Activated gamma-delta T cell treated with Interleukin-2 at 50 U/mL for 16 hours (primary cell): ENCODE data around the gene PGPEP1.
A peak's percentile ranks its signal among the peaks of the same experiment; 100 is the strongest.
"Not testable (repeated sequence)": the region's sequence is repeated elsewhere in the genome, so short reads cannot be mapped to it uniquely, and the experiment has no call there.

Source experiments
- DNase-seq: peaks from one replicate; pipeline ENCODE4 v3.0.0-alpha.2; 2020

PGPEP1 gene

GRCh38 chr19:18336121-18336520 lies 4.3 kb upstream of the PGPEP1 start:
- DNase-seq, result no peak

- no peak for DNase-seq
Observed at GRCh38 chr19:18338541-18338940, 1.9 kb upstream of the PGPEP1 start.

GRCh38 chr19:18339723-18340122 lies 675 bp upstream of the PGPEP1 start:
- DNase-seq, result no peak

GRCh38 chr19:18340990-18341868 lies 831 bp downstream of the PGPEP1 start:
- DNase-seq, result peak; percentile 70

- no peak for DNase-seq
Observed at GRCh38 chr19:18342090-18342632, 1.8 kb downstream of the PGPEP1 start.

GRCh38 chr19:18344582-18344950 lies 4.2 kb downstream of the PGPEP1 start:
- DNase-seq, result no peak

GRCh38 chr19:18345296-18345695 lies 4.9 kb downstream of the PGPEP1 start:
- no peak for DNase-seq

- no peak for DNase-seq
Observed at GRCh38 chr19:18346091-18346490, 5.7 kb downstream of the PGPEP1 start.

GRCh38 chr19:18348171-18348570 lies 7.8 kb downstream of the PGPEP1 start:
- no peak for DNase-seq

- DNase-seq, result not testable (repeated sequence)
Observed at GRCh38 chr19:18348818-18349339, 8.5 kb downstream of the PGPEP1 start.

- no peak for DNase-seq
Observed at GRCh38 chr19:18349524-18350128, 9.2 kb downstream of the PGPEP1 start.

- DNase-seq, result no peak
Observed at GRCh38 chr19:18350490-18350889, 10.1 kb downstream of the PGPEP1 start.

- DNase-seq, result no peak
Observed at GRCh38 chr19:18351544-18351943, 11.1 kb downstream of the PGPEP1 start.

- no peak for DNase-seq
Observed at GRCh38 chr19:18353378-18354005, 13.1 kb downstream of the PGPEP1 start.

- DNase-seq, result not testable (repeated sequence)
Observed at GRCh38 chr19:18354743-18355142, 14.3 kb downstream of the PGPEP1 start.

GRCh38 chr19:18357041-18357440 lies 16.6 kb downstream of the PGPEP1 start:
- DNase-seq, result no peak

GRCh38 chr19:18361646-18362045 lies 21.2 kb downstream of the PGPEP1 start:
- DNase-seq, result no peak

- no peak for DNase-seq
Observed at GRCh38 chr19:18362934-18363542, 22.6 kb downstream of the PGPEP1 start.

GRCh38 chr19:18363787-18364186 lies 23.4 kb downstream of the PGPEP1 start:
- DNase-seq, result no peak

- not testable (repeated sequence) for DNase-seq
Observed at GRCh38 chr19:18364277-18364825, 24.0 kb downstream of the PGPEP1 start.

- DNase-seq, result no peak
Observed at GRCh38 chr19:18364826-18365528, 24.6 kb downstream of the PGPEP1 start.

- DNase-seq, result no peak
Observed at GRCh38 chr19:18366021-18366435, 25.6 kb downstream of the PGPEP1 start.
